ENCODE data around the gene LRP2BP. TPM values are rescaled to one million over a fixed set of nuclear protein-coding genes. Genes with fewer than 3 reads are reported as not detected.

Gene LRP2BP
- total and polyA plus RNA-seq, 2 of the 4 experiments (the other 2 are of a cell fraction): 0.10 to 0.18 TPM

GRCh38 chr4:185343726-185344581 is 51.8 kb downstream of the LRP2BP start:
- Histone ChIP-seq H3K9me1 (ENCODE audit: insufficient read depth, low read length) (no peaks in the 10 kb centered on the region; the same call in 1 of the 2 replicates), H3K14ac (replicated peaks; ENCODE audit: low read depth, low read length) (no peak overlapping the region), H2BK120ac (ENCODE audit: low read depth, low read length) (no peak overlapping the region), H2BK15ac (ENCODE audit: low read depth, low read length) (no peak overlapping the region), H2BK5ac (ENCODE audit: low read depth, low read length, poor library complexity, severe bottlenecking) (no peak overlapping the region), H4K91ac (ENCODE audit: insufficient read depth, low read depth, low read length) (no peak overlapping the region), H3K4ac (ENCODE audit: low read depth, low read length) (no peak overlapping the region), H3K18ac (ENCODE audit: low read depth, low read length) (no peak overlapping the region; the same call in 1 of the 2 replicates), H2AK9ac (replicated peaks; ENCODE audit: low read depth, low read length, poor library complexity) (no peak overlapping the region), H2BK20ac (ENCODE audit: low read depth, low read length) (no peak overlapping the region), H3K27me3 (ENCODE audit: control insufficient read depth, insufficient read depth, low read length) (no peaks in the 10 kb centered on the region), H2AK5ac (ENCODE audit: low read depth, low read length) (no peak overlapping the region), H3K36me3 (ENCODE audit: control insufficient read depth, insufficient read depth, low read length) (peaks cover 8% of the 10 kb centered on the region), H3K9ac (ENCODE audit: low read depth, low read length) (no peak overlapping the region), H3K27ac (ENCODE audit: insufficient read depth, low read length) (no peak overlapping the region), H3K56ac (ENCODE audit: extremely low read depth, insufficient read depth, low read length) (no peak overlapping the region), H3K4me3 (ENCODE audit: insufficient read depth, low read depth, low read length) (no peak overlapping the region), H3K23ac (ENCODE audit: low read depth, low read length) (no peak overlapping the region), H3K79me1 (ENCODE audit: low read depth in 1 of 2, low read length in 2 of 2) (no peaks in the 10 kb centered on the region; a peak in 1 of 4 replicates), H3K9me3 (ENCODE audit: control insufficient read depth, insufficient read depth, low read length) (no peaks in the 10 kb centered on the region), H4K5ac (ENCODE audit: low read depth, low read length) (no peak overlapping the region), H3K4me2 (ENCODE audit: low read depth, low read length) (no peak overlapping the region), H3K4me1 (ENCODE audit: control insufficient read depth, insufficient read depth, low read length) (peaks cover 5% of the 10 kb centered on the region; the same call in 1 of the 2 replicates), H4K8ac (ENCODE audit: low read depth in 2 of 2, low read length in 2 of 2) (no peak overlapping the region), H4K20me1 (ENCODE audit: insufficient read depth, low read length) (no peaks in the 10 kb centered on the region), H2AFZ (replicated peaks; ENCODE audit: low read length, poor library complexity) (no peak overlapping the region)
- POLR2A ChIA-PET (ENCODE audit: unreplicated experiment): no interaction called here
- in situ Hi-C loops (cut with MboI; ENCODE audit: low sequenced_read_pairs) (no loop called here), dilution Hi-C loops (cut with HindIII; ENCODE audit: low sequenced_read_pairs, unreplicated experiment) (no loop called here), intact Hi-C loops (cut with micrococcal nuclease) (no loop called here)
- ATAC-seq (ENCODE audit: low read depth) (peak; percentile 73), DNase-seq (peak; percentile 27)
- CTCF ChIA-PET: no interaction called here
- 79% methylated on average over 7 of the region's 15 CpGs; no CpG with 5 or more reads in 1 of the 2 experiments for WGBS, 2 experiments (ENCODE audit: extremely low coverage in 2 of 2, insufficient read length in 1 of 2)
- TF ChIP-seq RCOR1 (IDR thresholded peaks at IDR 0.05; ENCODE audit: insufficient replicate concordance, low read length): no peak
- no peak for TF ChIP-seq NFE2L2 (IDR thresholded peaks at IDR 0.05; ENCODE audit: low read depth, low read length)
- no peak for TF ChIP-seq MAFK (IDR thresholded peaks at IDR 0.05; ENCODE audit: low read depth, low read length)
- TF ChIP-seq CHD1 (IDR thresholded peaks at IDR 0.05; ENCODE audit: low read depth, low read length): no peak
- TF ChIP-seq CEBPB (IDR thresholded peaks at IDR 0.05; ENCODE audit: low read depth, low read length): no peak
- no peak for TF ChIP-seq MAZ (IDR thresholded peaks at IDR 0.05; ENCODE audit: borderline replicate concordance, low read depth, low read length)
- no TSS peak for BruUV-seq (replicated peaks)

All from IMR-90 (cell line).